AG04450 (cell line): Measurements from ENCODE around the gene SEMA3G. TPM values are rescaled to one million over a fixed set of nuclear protein-coding genes. Genes with fewer than 3 reads are reported as not detected.

Source experiments
- CTCF ChIA-PET: fragments of 300-600, 350-600 bp; formaldehyde crosslinking; extraction: SDS; loops from one replicate; lab custom pipeline; 2022; ENCODE audit warnings: antibody characterized with exemption, inconsistent platforms; lab: Charles Lee
- POLR2A ChIA-PET: fragments of 350-600 bp; formaldehyde crosslinking; extraction: SDS; loops from one replicate; lab custom pipeline; 2021; ENCODE audit warnings: antibody characterized with exemption, inconsistent platforms; lab: Yijun Ruan, JAX
- DNase-seq: peaks from one replicate; pipeline ENCODE4 v3.0.0-alpha.2; 2011; ENCODE audit warnings: low read depth, low spot score
- H3K27ac ChIP-seq: one replicate; pipeline ENCODE4 v1.5.1; 2012; ENCODE audit warnings: low read depth, low read length, control low read depth
- H3K27me3 ChIP-seq: one replicate; pipeline ENCODE4 v1.6.0; 2012; ENCODE audit warnings: low read length; ENCODE audit not compliant: control insufficient read depth, insufficient read depth
- H3K4me3 ChIP-seq: 2 replicates; pipeline ENCODE4 v1.5.1; 2011; ENCODE audit warnings: mild to moderate bottlenecking, low read depth, low read length, control low read depth
- H3K9me3 ChIP-seq: 2 replicates; pipeline ENCODE4 v1.5.1; 2012; ENCODE audit warnings: low read length; ENCODE audit not compliant: control insufficient read depth, insufficient read depth
- polyA plus RNA-seq: library from polyadenylated mRNA; depleted of rRNA; stranded (reverse); fragments of >200 nt; gene quantifications from 2 replicates; pipeline ENCODE4 v1.2.3, GENCODE V29; 2011
- TF ChIP-seq, protein P1 (sequence below): IDR thresholded peaks from 2 replicates; pipeline ENCODE4 v1.5.1; 2011; ENCODE audit warnings: low read depth, low read length, control low read depth, inconsistent platforms

SEMA3G gene
- polyA plus RNA-seq, 1 experiment, result not detected

DNA sequence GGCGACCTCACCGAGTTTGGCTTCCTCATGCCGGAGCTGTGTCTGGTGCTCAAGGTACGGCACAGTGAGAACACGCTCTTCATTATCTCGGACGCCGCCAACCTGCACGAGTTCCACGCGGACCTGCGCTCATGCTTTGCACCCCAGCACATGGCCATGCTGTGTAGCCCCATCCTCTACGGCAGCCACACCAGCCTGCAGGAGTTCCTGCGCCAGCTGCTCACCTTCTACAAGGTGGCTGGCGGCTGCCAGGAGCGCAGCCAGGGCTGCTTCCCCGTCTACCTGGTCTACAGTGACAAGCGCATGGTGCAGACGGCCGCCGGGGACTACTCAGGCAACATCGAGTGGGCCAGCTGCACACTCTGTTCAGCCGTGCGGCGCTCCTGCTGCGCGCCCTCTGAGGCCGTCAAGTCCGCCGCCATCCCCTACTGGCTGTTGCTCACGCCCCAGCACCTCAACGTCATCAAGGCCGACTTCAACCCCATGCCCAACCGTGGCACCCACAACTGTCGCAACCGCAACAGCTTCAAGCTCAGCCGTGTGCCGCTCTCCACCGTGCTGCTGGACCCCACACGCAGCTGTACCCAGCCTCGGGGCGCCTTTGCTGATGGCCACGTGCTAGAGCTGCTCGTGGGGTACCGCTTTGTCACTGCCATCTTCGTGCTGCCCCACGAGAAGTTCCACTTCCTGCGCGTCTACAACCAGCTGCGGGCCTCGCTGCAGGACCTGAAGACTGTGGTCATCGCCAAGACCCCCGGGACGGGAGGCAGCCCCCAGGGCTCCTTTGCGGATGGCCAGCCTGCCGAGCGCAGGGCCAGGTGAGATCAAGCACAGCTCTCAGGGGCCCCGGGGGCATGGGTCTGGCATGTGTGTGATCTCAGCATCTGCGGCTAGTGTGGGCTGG lies 43.1 kb upstream of the SEMA3G start:
- TF ChIP-seq, protein P1, sequence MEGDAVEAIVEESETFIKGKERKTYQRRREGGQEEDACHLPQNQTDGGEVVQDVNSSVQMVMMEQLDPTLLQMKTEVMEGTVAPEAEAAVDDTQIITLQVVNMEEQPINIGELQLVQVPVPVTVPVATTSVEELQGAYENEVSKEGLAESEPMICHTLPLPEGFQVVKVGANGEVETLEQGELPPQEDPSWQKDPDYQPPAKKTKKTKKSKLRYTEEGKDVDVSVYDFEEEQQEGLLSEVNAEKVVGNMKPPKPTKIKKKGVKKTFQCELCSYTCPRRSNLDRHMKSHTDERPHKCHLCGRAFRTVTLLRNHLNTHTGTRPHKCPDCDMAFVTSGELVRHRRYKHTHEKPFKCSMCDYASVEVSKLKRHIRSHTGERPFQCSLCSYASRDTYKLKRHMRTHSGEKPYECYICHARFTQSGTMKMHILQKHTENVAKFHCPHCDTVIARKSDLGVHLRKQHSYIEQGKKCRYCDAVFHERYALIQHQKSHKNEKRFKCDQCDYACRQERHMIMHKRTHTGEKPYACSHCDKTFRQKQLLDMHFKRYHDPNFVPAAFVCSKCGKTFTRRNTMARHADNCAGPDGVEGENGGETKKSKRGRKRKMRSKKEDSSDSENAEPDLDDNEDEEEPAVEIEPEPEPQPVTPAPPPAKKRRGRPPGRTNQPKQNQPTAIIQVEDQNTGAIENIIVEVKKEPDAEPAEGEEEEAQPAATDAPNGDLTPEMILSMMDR, result no peak
- H3K27ac ChIP-seq, result no peak overlapping the region

DNA sequence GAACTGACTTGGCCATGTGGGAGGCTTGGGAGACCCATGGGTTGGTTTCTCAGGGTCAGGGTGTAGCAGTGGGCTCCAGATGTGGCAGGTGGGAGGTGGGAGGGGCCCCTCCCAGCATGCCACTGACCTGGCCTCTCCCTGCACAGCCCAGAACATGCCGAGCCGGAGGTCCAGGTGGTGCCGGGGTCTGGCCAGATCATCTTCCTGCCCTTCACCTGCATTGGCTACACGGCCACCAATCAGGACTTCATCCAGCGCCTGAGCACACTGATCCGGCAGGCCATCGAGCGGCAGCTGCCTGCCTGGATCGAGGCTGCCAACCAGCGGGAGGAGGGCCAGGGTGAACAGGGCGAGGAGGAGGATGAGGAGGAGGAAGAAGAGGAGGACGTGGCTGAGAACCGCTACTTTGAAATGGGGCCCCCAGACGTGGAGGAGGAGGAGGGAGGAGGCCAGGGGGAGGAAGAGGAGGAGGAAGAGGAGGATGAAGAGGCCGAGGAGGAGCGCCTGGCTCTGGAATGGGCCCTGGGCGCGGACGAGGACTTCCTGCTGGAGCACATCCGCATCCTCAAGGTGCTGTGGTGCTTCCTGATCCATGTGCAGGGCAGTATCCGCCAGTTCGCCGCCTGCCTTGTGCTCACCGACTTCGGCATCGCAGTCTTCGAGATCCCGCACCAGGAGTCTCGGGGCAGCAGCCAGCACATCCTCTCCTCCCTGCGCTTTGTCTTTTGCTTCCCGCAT lies 42.3 kb upstream of the SEMA3G start:
- DNase-seq, result no peak
- Histone ChIP-seq H3K27me3 (no peaks in the 10 kb centered on the region), H3K4me3 (no peak overlapping the region), H3K27ac (no peak overlapping the region), H3K9me3 (no peaks in the 10 kb centered on the region; the same call in 1 of the 2 replicates)
- ChIA-PET CTCF (interaction anchor here (0.6 kb wide), 1 partner anchor 82 kb away, joined by 4 read pairs; no protein-coding TSS in a partner anchor), POLR2A (no interaction called here)
- TF ChIP-seq, protein P1, result no peak

More for the DNA sequence above, 43.1 kb upstream of the SEMA3G start:
- Histone ChIP-seq H3K9me3 (no peaks in the 10 kb centered on the region; the same call in 1 of the 2 replicates), H3K27me3 (no peaks in the 10 kb centered on the region), H3K4me3 (no peak overlapping the region)
- ChIA-PET POLR2A (no interaction called here), CTCF (no interaction called here)
- DNase-seq, result no peak

DNA sequence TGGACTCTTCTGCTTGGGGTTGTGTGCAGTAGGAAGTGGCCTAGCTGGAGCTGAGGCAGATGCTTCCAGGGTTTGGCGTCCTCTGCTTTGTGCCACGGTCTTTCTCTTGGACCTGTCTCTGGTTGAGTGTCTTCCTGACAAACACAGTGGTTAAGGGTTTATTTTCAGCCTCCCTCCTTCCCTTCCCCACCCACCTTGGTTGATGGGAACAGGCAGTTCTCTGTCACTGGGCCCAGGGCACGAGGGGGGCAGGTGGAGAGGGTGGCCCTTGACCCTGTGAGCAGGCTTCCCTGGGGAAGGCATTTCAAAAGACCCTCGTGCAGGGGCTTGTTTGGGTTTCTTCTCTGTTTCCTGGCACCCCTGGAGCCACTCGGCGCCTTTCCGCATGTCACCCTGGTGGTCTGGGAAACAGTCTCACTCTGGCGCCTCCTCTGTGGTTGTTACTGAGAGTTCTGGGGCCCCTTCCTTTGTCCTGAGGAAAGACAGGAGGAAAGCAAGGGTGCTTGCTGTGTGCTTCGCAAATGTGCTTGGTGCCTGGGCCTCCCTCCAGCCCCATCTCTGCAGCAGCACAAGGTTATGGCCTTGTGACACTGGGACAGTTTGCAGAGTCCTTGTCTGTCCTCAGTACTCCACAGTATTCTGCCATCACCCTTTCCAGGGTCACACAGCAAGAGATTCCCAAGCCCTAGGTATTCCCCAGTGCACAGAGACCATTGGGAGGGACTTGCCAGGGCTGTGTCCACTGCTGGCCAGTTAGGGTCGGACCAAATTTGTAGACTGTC lies 40.0 kb upstream of the SEMA3G start:
- TF ChIP-seq, protein P1, result no peak
- no peaks in the 10 kb centered on the region; the same call in 1 of the 2 replicates for H3K9me3 ChIP-seq
- no peak for DNase-seq
- peak overlapping the region; percentile 21 for H3K27ac ChIP-seq
- no peak overlapping the region for H3K4me3 ChIP-seq
- ChIA-PET POLR2A (no interaction called here), CTCF (no interaction called here)
- no peaks in the 10 kb centered on the region for H3K27me3 ChIP-seq

GRCh38 chr3:52483577-52484381 lies 38.9 kb upstream of the SEMA3G start:
- Histone ChIP-seq H3K4me3 (no peak overlapping the region), H3K9me3 (no peaks in the 10 kb centered on the region; the same call in 1 of the 2 replicates), H3K27me3 (no peaks in the 10 kb centered on the region), H3K27ac (peak overlapping the region; percentile 57)
- ChIA-PET POLR2A (no interaction called here), CTCF (no interaction called here)
- TF ChIP-seq, protein P1, result no peak
- DNase-seq, result peak; percentile 41
